22Rv1 (cell line): ENCODE results near the gene P4HA2.

Source experiments
- CTCF ChIP-seq: fragments of 450-650 bp; IDR thresholded peaks from 2 replicates; pipeline ENCODE4 v1.5.1; 2017; ENCODE audit warnings: mild to moderate bottlenecking
- ZFX ChIP-seq: fragments of 450-650 bp; IDR thresholded peaks from 2 replicates; pipeline ENCODE4 v1.6.1; 2017; ENCODE audit warnings: antibody characterized with exemption, borderline replicate concordance

- TF ChIP-seq CTCF: no peak
- TF ChIP-seq ZFX: no peak
Observed at GRCh38 chr5:132273631-132274030, 46.0 kb upstream of the P4HA2 start.
